Measurements from ENCODE around the gene PTPRM.

GRCh38 chr18:7830468-7830867, 263.4 kb downstream of the PTPRM start:
- TF ChIP-seq CTCF (IDR thresholded peaks at IDR 0.05) (no peak), POLR2A (IDR thresholded peaks at IDR 0.05) (no peak)

Measured in lower leg skin (tissue), 3 donors.